KMS-11 (cell line): Measurements from ENCODE around the gene FRMD8.

Source experiments
- H2AFZ ChIP-seq: fragments of 200-600 bp; sonication (generic); 2 replicates; pipeline ENCODE4 v1.6.1; 2016; ENCODE audit warnings: antibody characterized with exemption, mixed run types, low read depth
- H3K27ac ChIP-seq: fragments of 200-600 bp; sonication (generic); 2 replicates; pipeline ENCODE4 v1.6.1; 2016; ENCODE audit warnings: mild to moderate bottlenecking, mixed run types
- H3K27me3 ChIP-seq: fragments of 200-600 bp; sonication (generic); 2 replicates; pipeline ENCODE4 v1.6.1; 2017; ENCODE audit warnings: mild to moderate bottlenecking, low read depth, mixed run types, moderate library complexity; ENCODE audit not compliant: insufficient read depth
- H3K36me3 ChIP-seq: fragments of 200-600 bp; sonication (generic); 2 replicates; pipeline ENCODE4 v1.6.1; 2017; ENCODE audit warnings: mild to moderate bottlenecking, mixed run types; ENCODE audit not compliant: insufficient read depth
- H3K4me1 ChIP-seq: fragments of 200-600 bp; sonication (generic); 2 replicates; pipeline ENCODE4 v1.6.1; 2016; ENCODE audit warnings: mild to moderate bottlenecking, low read depth, mixed run types; ENCODE audit not compliant: poor library complexity, severe bottlenecking
- H3K4me2 ChIP-seq: fragments of 200-600 bp; sonication (generic); 2 replicates; pipeline ENCODE4 v1.7.0; 2016; ENCODE audit warnings: mild to moderate bottlenecking, mixed run types
- H3K4me3 ChIP-seq: fragments of 200-600 bp; sonication (generic); IDR thresholded peaks from 2 replicates; pipeline ENCODE4 v1.6.1; 2017; ENCODE audit warnings: low read depth, low read length, mixed read lengths; ENCODE audit not compliant: insufficient read depth
- H3K79me2 ChIP-seq: fragments of 200-600 bp; sonication (generic); 2 replicates; pipeline ENCODE4 v1.6.1; 2016; ENCODE audit warnings: low read depth, mixed run types; ENCODE audit not compliant: insufficient read depth
- H3K9ac ChIP-seq: fragments of 200-600 bp; sonication (generic); 2 replicates; pipeline ENCODE4 v1.6.1; 2016; ENCODE audit warnings: mild to moderate bottlenecking, mixed run types
- H4K20me1 ChIP-seq: fragments of 200-600 bp; sonication (generic); 2 replicates; pipeline ENCODE4 v1.6.1; 2016; ENCODE audit warnings: mild to moderate bottlenecking, mixed run types; ENCODE audit not compliant: insufficient read depth
- CTCF ChIP-seq: fragments of 200-600 bp; sonication (generic); conservative IDR thresholded peaks from 2 replicates; pipeline ENCODE4 v1.6.1; 2017; ENCODE audit warnings: low read depth, mild to moderate bottlenecking, antibody characterized with exemption, low read length, moderate library complexity, mixed read lengths

The FRMD8 gene

GRCh38 chr11:65392186-65392829 lies 5.9 kb downstream of the FRMD8 start:
- H3K27ac ChIP-seq = no peak overlapping the region
- TF ChIP-seq CTCF = no peak
- H3K79me2 ChIP-seq = peaks cover 47% of the 10 kb centered on the region
- no peak overlapping the region for H3K9ac ChIP-seq
- H4K20me1 ChIP-seq = no peaks in the 10 kb centered on the region
- H2AFZ ChIP-seq = no peak overlapping the region
- H3K4me3 ChIP-seq = no peak overlapping the region
- H3K27me3 ChIP-seq = no peaks in the 10 kb centered on the region
- no peaks in the 10 kb centered on the region for H3K36me3 ChIP-seq
- peaks cover 43% of the 10 kb centered on the region for H3K4me1 ChIP-seq
- no peak overlapping the region for H3K4me2 ChIP-seq

GRCh38 chr11:65392899-65393298 lies 6.5 kb downstream of the FRMD8 start:
- no peak overlapping the region for H3K4me3 ChIP-seq
- no peak for TF ChIP-seq CTCF
- H3K27ac ChIP-seq = no peak overlapping the region
- no peaks in the 10 kb centered on the region for H4K20me1 ChIP-seq
- H2AFZ ChIP-seq = no peak overlapping the region
- no peak overlapping the region for H3K4me2 ChIP-seq
- H3K27me3 ChIP-seq = no peaks in the 10 kb centered on the region
- no peaks in the 10 kb centered on the region for H3K36me3 ChIP-seq
- H3K79me2 ChIP-seq = peaks cover 42% of the 10 kb centered on the region
- H3K9ac ChIP-seq = no peak overlapping the region
- H3K4me1 ChIP-seq = peaks cover 37% of the 10 kb centered on the region

- Histone ChIP-seq H3K4me1 (peaks cover 30% of the 10 kb centered on the region), H3K79me2 (peaks cover 36% of the 10 kb centered on the region), H3K36me3 (no peaks in the 10 kb centered on the region), H3K27ac (no peak overlapping the region), H4K20me1 (no peaks in the 10 kb centered on the region), H2AFZ (no peak overlapping the region), H3K9ac (no peak overlapping the region), H3K27me3 (no peaks in the 10 kb centered on the region), H3K4me3 (no peak overlapping the region), H3K4me2 (no peak overlapping the region)
- TF ChIP-seq CTCF = no peak
Measured at GRCh38 chr11:65393513-65394079, 7.2 kb downstream of the FRMD8 start.

- TF ChIP-seq CTCF = no peak
- Histone ChIP-seq H3K27me3 (no peaks in the 10 kb centered on the region), H2AFZ (no peak overlapping the region), H3K4me3 (no peak overlapping the region), H3K4me1 (peaks cover 25% of the 10 kb centered on the region), H4K20me1 (no peaks in the 10 kb centered on the region), H3K36me3 (no peaks in the 10 kb centered on the region), H3K4me2 (no peak overlapping the region), H3K9ac (no peak overlapping the region), H3K79me2 (peaks cover 32% of the 10 kb centered on the region), H3K27ac (no peak overlapping the region)
Measured at GRCh38 chr11:65394125-65394536, 7.7 kb downstream of the FRMD8 start.
